DMS153 (cell line): ENCODE data around the gene SNAP29.
"Not testable (repeated sequence)": the region's sequence is repeated elsewhere in the genome, so short reads cannot be mapped to it uniquely, and the experiment has no call there.

Experiments
- DNase-seq: peaks from one replicate; lab custom pipeline; 2025; lab: John Stamatoyannopoulos, UW

SNAP29 gene

GRCh38 chr22:20867179-20868024, 8.6 kb downstream of the SNAP29 start:
- no peak for DNase-seq

DNA sequence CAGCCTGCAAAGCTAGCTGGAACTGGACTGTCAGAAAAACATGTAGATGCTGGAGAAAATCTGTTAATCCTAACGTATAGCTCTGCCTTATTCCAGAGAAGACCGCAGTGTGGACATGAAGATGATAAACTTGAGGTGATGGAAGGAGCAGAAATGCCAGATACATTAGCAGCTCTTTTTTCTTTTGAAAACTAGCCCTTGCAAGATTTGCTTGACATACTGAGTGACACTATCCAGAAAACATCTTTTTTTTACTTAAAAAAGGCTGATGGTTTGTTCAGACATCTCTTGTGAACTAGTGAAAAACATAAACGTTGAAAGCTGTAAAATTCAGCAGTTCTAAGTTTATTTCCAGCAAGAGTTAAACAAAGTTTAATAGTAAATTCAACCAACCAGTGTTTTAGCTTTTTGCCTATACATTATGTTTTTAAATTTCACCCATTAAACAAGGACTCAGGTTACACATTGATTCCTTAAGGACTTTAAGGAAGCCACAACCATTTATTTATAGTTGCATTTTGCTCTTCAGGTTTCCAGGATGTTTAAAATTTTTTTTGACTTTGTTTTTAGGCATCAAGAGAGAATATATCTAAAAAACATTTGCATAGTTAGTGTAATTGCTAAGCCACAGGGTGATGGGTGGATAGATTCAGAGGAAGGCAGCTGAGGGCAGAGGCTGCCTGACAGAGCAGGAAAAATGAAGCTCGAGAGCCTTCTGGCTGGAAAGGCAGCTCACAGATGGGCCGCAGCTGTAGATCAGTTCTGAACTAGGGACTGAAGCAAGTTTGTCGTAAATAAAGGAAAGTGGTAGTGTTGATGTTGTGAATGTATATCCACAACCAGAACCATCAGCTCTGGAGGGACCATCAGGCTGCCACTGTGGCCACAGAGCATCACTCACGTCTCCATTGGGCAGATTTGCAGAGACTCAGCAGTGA, 9.5 kb downstream of the SNAP29 start:
- no peak for DNase-seq

DNA sequence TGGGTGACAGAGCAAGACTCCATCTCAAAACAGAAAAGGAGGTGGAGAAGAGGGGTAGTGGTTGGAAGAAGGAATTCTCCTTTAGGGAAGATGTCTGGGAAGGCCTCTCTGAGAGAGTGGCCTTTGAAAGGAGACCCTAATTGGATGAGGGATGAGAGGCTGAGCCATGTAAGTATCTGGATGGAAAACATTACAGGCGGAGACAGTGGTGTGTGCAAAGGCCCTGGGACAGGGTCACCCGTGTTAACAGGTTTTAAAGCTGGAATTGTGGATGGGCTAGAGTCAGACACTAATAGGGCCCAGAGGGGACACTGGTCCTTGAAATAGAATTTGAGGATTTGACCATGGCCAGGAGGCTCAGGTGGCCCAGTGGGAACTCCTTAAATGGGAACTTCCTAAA, 10.4 kb downstream of the SNAP29 start:
- DNase-seq = no peak

DNA sequence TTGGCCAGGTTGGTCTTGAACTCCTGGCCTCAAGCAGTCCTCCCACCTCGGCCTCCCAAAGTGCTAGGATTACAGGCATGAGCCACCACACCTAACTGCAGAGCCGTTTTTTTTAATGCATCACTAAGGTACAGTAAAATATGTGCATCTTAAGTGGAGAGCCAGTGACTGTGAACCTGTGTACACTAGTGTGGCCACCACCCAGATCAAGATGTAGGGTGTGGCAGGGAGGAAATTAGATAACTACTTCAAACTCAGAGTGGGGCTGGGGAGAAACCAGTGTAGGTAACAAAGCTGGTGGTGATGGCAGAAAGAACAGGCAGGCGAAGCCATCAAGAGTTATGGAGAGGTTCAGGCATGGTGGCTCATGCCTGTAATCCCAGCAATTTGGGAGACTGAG, 14.4 kb downstream of the SNAP29 start:
- DNase-seq = no peak

GRCh38 chr22:20875296-20875695, 16.5 kb downstream of the SNAP29 start:
- DNase-seq = no peak

GRCh38 chr22:20877715-20878114, 18.9 kb downstream of the SNAP29 start:
- DNase-seq = no peak

GRCh38 chr22:20881231-20881630, 22.4 kb downstream of the SNAP29 start:
- DNase-seq = no peak

- DNase-seq = no peak
These were observed 23.3 kb downstream of the SNAP29 start for GRCh38 chr22:20881869-20882815.

- DNase-seq = no peak
These were observed 24.0 kb downstream of the SNAP29 start for GRCh38 chr22:20882855-20883254.

DNA sequence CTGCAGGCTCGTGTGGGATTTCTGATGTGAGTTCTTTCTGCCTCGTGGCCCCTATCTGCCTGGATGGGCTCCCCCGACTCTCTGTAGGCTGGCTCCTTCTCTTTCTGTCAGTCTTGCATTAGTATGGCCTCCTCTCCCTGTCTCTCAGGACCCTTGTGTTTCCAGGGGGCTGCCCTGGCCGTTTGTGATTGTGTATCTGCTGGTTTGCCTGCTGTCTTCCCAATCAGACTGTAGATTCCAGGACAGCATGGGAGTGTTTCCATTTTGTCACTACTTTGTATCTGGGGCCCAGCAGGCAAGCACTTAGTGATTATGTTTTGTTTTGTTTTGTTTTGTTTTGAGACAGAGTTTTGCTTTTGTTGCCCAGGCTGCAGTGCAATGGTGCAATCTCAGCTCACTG, 25.6 kb downstream of the SNAP29 start:
- DNase-seq = no peak

GRCh38 chr22:20885017-20885556, 26.3 kb downstream of the SNAP29 start:
- no peak for DNase-seq

- DNase-seq = peak; percentile 68
These were observed 26.9 kb downstream of the SNAP29 start for GRCh38 chr22:20885557-20886323.

GRCh38 chr22:20887375-20887774, 28.6 kb downstream of the SNAP29 start:
- no peak for DNase-seq

DNA sequence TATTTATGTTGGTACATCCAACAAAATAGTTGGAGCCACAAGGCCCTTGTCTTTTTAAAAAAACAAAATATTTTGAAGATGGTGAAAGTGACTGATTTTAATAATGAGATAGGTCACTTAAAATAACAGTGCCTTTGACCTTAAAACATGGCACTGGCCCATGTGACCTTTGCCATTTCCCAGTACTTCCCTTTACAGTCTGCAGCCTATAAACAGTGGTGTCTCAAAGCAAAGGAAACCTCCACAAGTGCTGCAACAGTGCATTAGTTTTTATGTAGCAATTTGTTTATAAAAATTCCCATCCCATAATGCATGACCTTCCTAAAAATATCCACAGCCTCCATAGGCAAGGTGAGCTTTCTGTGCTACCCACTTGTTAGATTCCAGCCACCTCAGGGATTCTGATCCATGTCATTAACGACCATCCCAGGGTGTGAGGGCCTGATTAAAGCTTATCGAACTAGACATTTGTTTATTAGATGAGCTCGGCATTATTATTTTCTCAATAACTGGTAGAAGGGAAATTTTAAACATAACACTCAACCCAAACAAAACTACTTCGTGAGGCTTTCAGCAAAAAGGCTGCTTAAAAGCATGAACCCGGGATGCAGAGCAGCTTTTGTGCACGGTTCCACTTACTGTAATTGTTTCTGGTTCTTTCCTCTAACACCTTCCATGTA, 30.4 kb downstream of the SNAP29 start:
- no peak for DNase-seq

- no peak for DNase-seq
These were observed 31.2 kb downstream of the SNAP29 start for GRCh38 chr22:20889904-20890540.

DNA sequence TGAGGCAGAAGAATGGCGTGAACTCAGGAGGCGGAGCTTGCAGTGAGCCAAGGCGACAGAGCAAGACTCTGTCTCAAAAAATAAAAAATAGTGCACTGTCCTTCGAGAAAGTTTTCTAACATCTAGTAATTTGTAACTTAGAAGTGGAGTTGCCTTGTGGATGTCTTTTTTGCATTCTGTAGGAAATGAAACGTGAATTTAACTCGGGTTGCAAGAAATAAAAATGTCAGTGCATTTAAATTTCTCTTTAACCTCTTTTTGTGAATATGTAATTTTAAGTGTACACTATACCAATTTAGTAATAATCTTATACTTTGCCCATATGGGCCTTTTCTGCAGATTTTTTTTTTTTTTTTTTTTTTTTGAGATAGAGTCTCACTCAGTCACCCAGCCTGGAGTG, 32.2 kb downstream of the SNAP29 start:
- DNase-seq = no peak

GRCh38 chr22:20897737-20898136, 38.9 kb downstream of the SNAP29 start:
- DNase-seq = not testable (repeated sequence)

- DNase-seq = no peak
These were observed 41.1 kb downstream of the SNAP29 start for GRCh38 chr22:20899827-20900423.
